Adrenal gland (tissue), 12 donors: ENCODE measurements around the gene HELZ. TPM values are rescaled to one million over a fixed set of nuclear protein-coding genes. Genes with fewer than 3 reads are reported as not detected.
A peak's percentile ranks its signal among the peaks of the same experiment; 100 is the strongest.

ENCODE experiments used
- DNase-seq, 7 donors: peaks; one replicate each; pipeline ENCODE4 v3.0.0-alpha.2; 2019 to 2020
- H3K27ac ChIP-seq, 5 donors: fragments of 200-600 bp; sonication (generic) in 4 of 5; 1 replicate in 3 of 5; 2 replicates in 2 of 5; pipeline versions ENCODE4 v1.5.1 to v1.8.0; 2016 to 2020; ENCODE audit warnings: mild to moderate bottlenecking in 1 of 5
- H3K27me3 ChIP-seq: fragments of 200-600 bp; 2 replicates; pipeline ENCODE4 v1.8.0; 2021
- H3K36me3 ChIP-seq, 2 donors: fragments of 200-600 bp; replicated peaks in 1 of 2; 1 replicate in 1 of 2; 2 replicates in 1 of 2; pipeline versions ENCODE4 v1.5.1 to v1.8.0; 2018 to 2022
- H3K4me1 ChIP-seq, 2 donors: fragments of 200-600 bp; replicated peaks in 1 of 2; 1 replicate in 1 of 2; 2 replicates in 1 of 2; pipeline versions ENCODE4 v1.5.1 to v1.8.0; 2018 to 2021
- H3K4me3 ChIP-seq, 4 donors: fragments of 200-600 bp; sonication (generic) in 3 of 4; one replicate each; pipeline ENCODE4 v1.5.1; 2016 to 2018
- H3K9me3 ChIP-seq, 3 donors: fragments of 200-600 bp; sonication (generic) in 1 of 3; replicated peaks in 1 of 3; 1 replicate in 2 of 3; 2 replicates in 1 of 3; pipeline versions ENCODE4 v1.5.1 to v1.8.0; 2016 to 2021
- POLR2A ChIP-seq, 2 donors: fragments of 450-650 bp; IDR thresholded peaks; one replicate each; pipeline ENCODE4 v1.6.1; 2017; ENCODE audit warnings: antibody characterized with exemption in 2 of 2, mild to moderate bottlenecking in 2 of 2, moderate library complexity in 1 of 2
- WGBS, 4 donors: extraction: QIAGEN DNeasy Blood & Tissue Kit in 2 of 4; methylation state at CpG; one replicate each; pipeline versions ENCODE4 v1.1.5 to v1.1.7; 2013 to 2017; 5-methylcytosine and 5-hydroxymethylcytosine counted together
- intact Hi-C, 2 donors: fragments of 100-400 bp; cut with DNase I; formaldehyde crosslinking; loops; one replicate each; pipeline versions ENCODE4 v1.14.1 to v1.15.0; 2022 to 2023
- polyA plus RNA-seq, 3 donors: library from polyadenylated mRNA; stranded (reverse); fragments of 200-250 nt in 2 of 3; fragments of 350-450 nt in 1 of 3; fragmentation: Illumina TruSeq in 1 of 3; extraction: RNeasy Lipid Tissue Mini Kit (QIAGEN cat#74804) in 1 of 3; gene quantifications; one replicate each; pipeline ENCODE4 v1.2.3, GENCODE V29; 2013 to 2014
- total RNA-seq, 9 donors: library from RNA; depleted of rRNA in 4 of 9; stranded (reverse); fragments of >200 nt in 4 of 9; fragments of 120-200 nt in 1 of 9; fragmentation: NEBNext Ultra II Directional in 1 of 9; extraction: Animal tissue kit (Norgen Biotek cat#: 25700) in 1 of 9; gene quantifications; one replicate each; pipeline versions ENCODE4 v1.1.0 to v1.2.4, GENCODE V29; 2013 to 2023
- TF ChIP-seq, protein P1 (sequence below), 6 experiments: fragments of 450-650 bp in 4 of 6; fragments of 200-600 bp in 2 of 6; sonication (generic) in 1 of 6; IDR thresholded peaks; 1 replicate in 5 of 6; 2 replicates in 1 of 6; pipeline versions ENCODE4 v1.5.1 to v1.8.0; 2016 to 2021; ENCODE audit warnings: antibody characterized with exemption in 6 of 6, mild to moderate bottlenecking in 2 of 6, moderate library complexity in 1 of 6
- donor health status: healthy with polysubstance abuse.
- donor health status: Bipolar disorder and iron deficiency.
- donor health status: DM: yes; HTN: yes; CAD: no.
- donor health status: DM: no; HTN: no; CAD: no.
- donor health status: DM: no; HTN: no; CAD: no.
- donor health status: DM: yes; HTN: yes; CAD: no.

The HELZ gene
- total and polyA plus RNA-seq, 12 donors, result 3.1 to 88.0 (median 47.9) TPM

DNA sequence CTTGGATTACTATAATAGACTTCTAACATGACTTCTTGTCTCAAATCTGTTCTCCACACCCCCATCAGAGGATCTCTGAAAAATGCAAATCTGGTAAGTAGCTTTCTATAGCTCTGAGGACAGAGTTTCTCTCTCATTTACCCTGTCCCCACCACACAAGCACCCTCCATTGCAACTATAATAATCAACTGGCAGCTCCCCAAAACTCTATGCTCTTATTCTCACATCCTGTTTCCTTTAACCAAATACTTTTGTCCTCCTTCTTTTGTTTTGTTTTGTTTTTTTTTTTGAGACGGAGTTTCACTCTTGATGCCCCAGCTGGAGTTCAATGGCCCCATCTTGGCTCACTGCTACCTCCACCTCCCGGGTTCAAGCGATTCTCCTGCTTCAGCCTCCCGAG lies 73.4 kb downstream of the HELZ start:
- Histone ChIP-seq H3K9me3 (no peaks in the 10 kb centered on the region), H3K27me3 (no peaks in the 10 kb centered on the region), H3K4me3 (no peak overlapping the region), H3K4me1 (no peaks in the 10 kb centered on the region), H3K36me3 (peaks cover 0 to 17% of the 10 kb centered on the region in 2 donors), H3K27ac (no peak overlapping the region)
- TF ChIP-seq, protein P1, sequence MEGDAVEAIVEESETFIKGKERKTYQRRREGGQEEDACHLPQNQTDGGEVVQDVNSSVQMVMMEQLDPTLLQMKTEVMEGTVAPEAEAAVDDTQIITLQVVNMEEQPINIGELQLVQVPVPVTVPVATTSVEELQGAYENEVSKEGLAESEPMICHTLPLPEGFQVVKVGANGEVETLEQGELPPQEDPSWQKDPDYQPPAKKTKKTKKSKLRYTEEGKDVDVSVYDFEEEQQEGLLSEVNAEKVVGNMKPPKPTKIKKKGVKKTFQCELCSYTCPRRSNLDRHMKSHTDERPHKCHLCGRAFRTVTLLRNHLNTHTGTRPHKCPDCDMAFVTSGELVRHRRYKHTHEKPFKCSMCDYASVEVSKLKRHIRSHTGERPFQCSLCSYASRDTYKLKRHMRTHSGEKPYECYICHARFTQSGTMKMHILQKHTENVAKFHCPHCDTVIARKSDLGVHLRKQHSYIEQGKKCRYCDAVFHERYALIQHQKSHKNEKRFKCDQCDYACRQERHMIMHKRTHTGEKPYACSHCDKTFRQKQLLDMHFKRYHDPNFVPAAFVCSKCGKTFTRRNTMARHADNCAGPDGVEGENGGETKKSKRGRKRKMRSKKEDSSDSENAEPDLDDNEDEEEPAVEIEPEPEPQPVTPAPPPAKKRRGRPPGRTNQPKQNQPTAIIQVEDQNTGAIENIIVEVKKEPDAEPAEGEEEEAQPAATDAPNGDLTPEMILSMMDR (IDR thresholded peaks at IDR 0.05), result no peak
- TF ChIP-seq POLR2A (IDR thresholded peaks at IDR 0.05), result no peak
- WGBS, 4 donors, result 84 to 86% (median 85%) methylated on average over 4 of the region's 4 CpGs
- no peak for DNase-seq
- intact Hi-C loops, result no loop called here

DNA sequence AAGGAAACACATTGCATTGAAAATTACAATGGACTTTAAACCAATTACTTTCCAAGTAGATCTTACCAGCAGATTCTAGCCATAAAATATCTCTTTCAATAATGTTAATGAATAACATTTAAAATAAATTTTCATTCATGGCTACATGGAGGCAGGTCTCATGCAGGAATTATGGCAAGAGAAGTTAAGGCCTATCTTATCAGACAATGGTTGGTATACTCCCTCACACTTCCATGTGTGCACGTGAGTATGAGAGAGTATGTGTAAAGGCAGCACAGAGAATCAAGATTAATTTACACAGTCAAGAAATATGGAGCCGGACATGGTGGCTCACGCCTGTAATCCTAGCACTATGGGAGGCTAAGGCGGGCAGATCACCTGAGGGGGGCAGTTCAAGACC lies 76.5 kb downstream of the HELZ start:
- Histone ChIP-seq H3K36me3 (peaks cover 0 to 22% of the 10 kb centered on the region in 2 donors), H3K27ac (no peak overlapping the region), H3K4me1 (peaks cover 0 to 20% of the 10 kb centered on the region in 2 donors)

DNA sequence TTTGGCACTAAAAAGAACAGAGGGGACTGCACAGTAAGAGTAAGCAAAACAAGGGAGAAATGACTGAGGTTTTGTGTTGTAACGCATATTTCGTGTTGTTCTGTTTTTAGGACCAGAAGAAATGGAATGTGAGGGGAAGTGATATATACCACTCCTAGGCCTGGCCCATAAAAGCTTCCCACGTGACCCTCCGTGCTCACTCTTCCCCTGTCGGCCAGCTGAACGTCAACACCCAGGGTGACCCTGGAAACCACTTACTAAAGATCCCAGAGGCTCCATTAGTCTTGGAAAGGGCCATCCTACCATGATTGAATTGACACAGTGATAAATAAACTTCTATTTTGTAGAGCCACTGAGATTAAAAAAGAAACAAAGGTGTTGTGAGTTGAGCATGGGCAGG lies 79.8 kb downstream of the HELZ start:
- Histone ChIP-seq H3K27me3 (no peaks in the 10 kb centered on the region), H3K4me3 (no peak overlapping the region), H3K4me1 (peaks cover 0 to 20% of the 10 kb centered on the region in 2 donors), H3K36me3 (peaks cover 0 to 29% of the 10 kb centered on the region in 2 donors), H3K9me3 (no peaks in the 10 kb centered on the region), H3K27ac (peak overlapping the region in 4 of 5 donors; percentile 12 to 62 (median 38))
- intact Hi-C loops, result no loop called here
- peak in 6 of 7 donors; percentile 37 to 63 (median 45) for DNase-seq
- TF ChIP-seq, protein P1 (IDR thresholded peaks at IDR 0.05), result peak in 3 of 6 experiments; percentile 21 to 45 (median 31)
- no peak for TF ChIP-seq POLR2A (IDR thresholded peaks at IDR 0.05)
- WGBS, 4 donors, result 58 to 64% (median 61%) methylated on average over 6 of the region's 6 CpGs

More for the DNA sequence above, 76.5 kb downstream of the HELZ start:
- WGBS, 4 donors, result 92 to 99% (median 96%) methylated on average over 4 of the region's 4 CpGs
- Histone ChIP-seq H3K4me3 (no peak overlapping the region), H3K27me3 (no peaks in the 10 kb centered on the region), H3K9me3 (no peaks in the 10 kb centered on the region)
- DNase-seq, result no peak
- intact Hi-C loops, result no loop called here
- TF ChIP-seq, protein P1 (IDR thresholded peaks at IDR 0.05), result no peak
- TF ChIP-seq POLR2A (IDR thresholded peaks at IDR 0.05), result no peak

DNA sequence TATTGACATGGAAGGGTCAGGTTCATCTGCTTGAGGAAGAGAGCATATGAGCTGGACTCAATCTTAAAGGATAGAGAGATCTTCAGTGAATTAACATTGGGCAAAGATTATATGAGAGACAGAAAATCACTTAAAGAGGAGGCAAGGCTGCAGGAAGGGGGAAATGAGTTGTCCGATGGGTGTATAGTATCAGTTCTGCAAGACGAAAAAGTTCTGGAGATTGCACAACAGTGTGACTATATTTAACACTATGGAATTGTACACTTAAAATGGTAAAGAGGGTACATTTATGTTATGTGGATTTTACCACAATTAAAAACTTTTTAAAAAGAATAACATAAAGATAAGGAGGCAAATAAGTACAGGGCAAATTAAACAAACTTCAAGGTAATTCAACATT lies 80.7 kb downstream of the HELZ start:
- intact Hi-C loops, result no loop called here
- DNase-seq, result no peak
- TF ChIP-seq, protein P1 (IDR thresholded peaks at IDR 0.05), result no peak
- no peak for TF ChIP-seq POLR2A (IDR thresholded peaks at IDR 0.05)
- H3K36me3 ChIP-seq, result peaks cover 0 to 35% of the 10 kb centered on the region in 2 donors
- no peaks in the 10 kb centered on the region for H3K9me3 ChIP-seq
- 57 to 68% (median 63%) methylated on average over 2 of the region's 2 CpGs for WGBS, 4 donors
- peak overlapping the region in 2 of 5 donors; percentile 43 to 62 for H3K27ac ChIP-seq
- no peaks in the 10 kb centered on the region for H3K27me3 ChIP-seq
- H3K4me3 ChIP-seq, result no peak overlapping the region
- peaks cover 0 to 20% of the 10 kb centered on the region in 2 donors for H3K4me1 ChIP-seq
